Measurements from ENCODE around the gene PLPP4.

Gene PLPP4

GRCh38 chr10:120455606-120456005 lies 1.4 kb upstream of the PLPP4 start:
- no peak for DNase-seq (ENCODE audit: low read depth)
- H3K4me3 ChIP-seq (ENCODE audit: low read length): no peak overlapping the region
- TF ChIP-seq CTCF (conservative IDR thresholded peaks at IDR 0.05; ENCODE audit: low read length): no peak

DNA sequence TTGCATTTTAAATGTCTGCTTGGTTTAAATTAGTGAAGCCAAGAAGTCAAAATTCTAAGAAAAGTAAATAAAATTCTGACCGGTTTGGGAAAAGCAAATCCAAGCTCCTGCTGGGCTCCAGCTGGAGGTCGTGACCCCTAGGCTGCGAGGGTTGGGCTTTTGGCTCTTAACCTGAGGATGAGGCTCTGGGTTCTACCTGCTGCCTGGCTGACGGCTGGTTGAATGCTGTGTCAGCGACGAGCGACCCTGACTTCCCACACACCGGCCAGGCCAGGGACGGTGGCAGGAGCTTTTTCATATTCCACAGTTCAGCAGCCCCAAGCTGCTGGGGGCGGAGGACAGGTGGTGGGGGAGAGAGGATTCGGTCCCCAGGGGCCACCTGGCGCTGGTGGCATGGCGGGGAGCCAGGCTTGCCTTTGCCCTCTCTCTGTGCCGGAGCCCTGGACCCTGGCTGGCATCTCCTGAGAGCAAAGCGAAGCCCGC lies 843 bp upstream of the PLPP4 start:
- no peak for DNase-seq (ENCODE audit: low read depth)
- TF ChIP-seq CTCF (conservative IDR thresholded peaks at IDR 0.05; ENCODE audit: low read length): no peak
- H3K4me3 ChIP-seq (ENCODE audit: low read length): peak overlapping the region; percentile 78

DNA sequence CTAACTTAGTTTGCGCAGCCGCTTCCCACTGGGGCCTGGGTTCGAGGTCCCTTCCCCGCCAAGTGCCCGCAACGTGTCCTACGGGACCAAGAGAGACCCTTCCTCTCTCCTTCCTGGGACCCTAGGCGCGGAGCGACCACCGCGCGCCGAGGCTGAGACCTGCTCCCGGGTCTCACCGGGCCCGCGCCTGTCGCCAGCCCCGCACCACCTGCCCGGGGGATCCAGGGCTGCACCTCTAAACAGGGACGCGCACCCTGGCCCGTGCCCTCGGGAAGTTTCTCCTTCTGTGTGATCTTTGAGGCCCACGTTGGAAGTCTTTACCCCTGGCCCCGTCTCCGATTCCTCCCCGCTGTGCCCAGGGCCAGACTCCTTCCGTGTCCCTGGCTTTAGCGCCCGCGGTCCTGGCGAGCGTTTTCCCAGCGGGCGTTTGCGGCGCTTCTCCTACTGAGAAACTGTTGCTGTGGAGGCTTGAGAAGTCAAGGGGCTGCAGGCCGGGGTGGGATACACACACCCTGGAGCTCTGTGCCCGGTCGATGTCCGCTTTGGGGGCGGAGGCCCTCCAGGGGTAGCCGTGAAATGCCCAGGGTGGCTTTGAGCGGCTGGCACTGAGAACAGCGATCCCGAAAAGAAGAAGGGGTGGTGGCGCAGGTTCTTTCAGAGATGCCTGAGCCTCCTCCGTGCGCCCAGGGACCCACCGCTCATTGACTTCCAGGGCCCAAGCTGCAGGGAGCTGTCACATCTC lies 575 bp downstream of the PLPP4 start:
- peak overlapping the region; percentile 78 for H3K4me3 ChIP-seq (ENCODE audit: low read length)
- TF ChIP-seq CTCF (conservative IDR thresholded peaks at IDR 0.05; ENCODE audit: low read length): no peak
- no peak for DNase-seq (ENCODE audit: low read depth)

- TF ChIP-seq CTCF (conservative IDR thresholded peaks at IDR 0.05; ENCODE audit: low read length): no peak
- H3K4me3 ChIP-seq (ENCODE audit: low read length): no peak overlapping the region
- DNase-seq (ENCODE audit: low read depth): no peak
Observed at GRCh38 chr10:120458432-120458831, 1.4 kb downstream of the PLPP4 start.

- no peak overlapping the region for H3K4me3 ChIP-seq (ENCODE audit: low read length)
- no peak for TF ChIP-seq CTCF (conservative IDR thresholded peaks at IDR 0.05; ENCODE audit: low read length)
- DNase-seq (ENCODE audit: low read depth): no peak
Observed at GRCh38 chr10:120459185-120459584, 2.2 kb downstream of the PLPP4 start.

- DNase-seq (ENCODE audit: low read depth): peak; percentile 46
- H3K4me3 ChIP-seq (ENCODE audit: low read length): no peak overlapping the region
- no peak for TF ChIP-seq CTCF (conservative IDR thresholded peaks at IDR 0.05; ENCODE audit: low read length)
Observed at GRCh38 chr10:120460186-120460585, 3.2 kb downstream of the PLPP4 start.

GRCh38 chr10:120460776-120461175 lies 3.7 kb downstream of the PLPP4 start:
- TF ChIP-seq CTCF (conservative IDR thresholded peaks at IDR 0.05; ENCODE audit: low read length): no peak
- no peak overlapping the region for H3K4me3 ChIP-seq (ENCODE audit: low read length)
- DNase-seq (ENCODE audit: low read depth): peak; percentile 89
